CD14-positive monocyte (primary cell): ENCODE results near the gene NUDT17. TPM values are rescaled to one million over a fixed set of nuclear protein-coding genes. Genes with fewer than 3 reads are reported as not detected.

ENCODE experiments used
- DNase-seq, 3 donors: peaks; one replicate each; pipeline ENCODE4 v3.0.0-alpha.2; 2011 to 2022
- H2AFZ ChIP-seq: 2 replicates; pipeline ENCODE4 v1.6.0; 2012; ENCODE audit warnings: mild to moderate bottlenecking, low read depth, low read length, inconsistent platforms; ENCODE audit not compliant: insufficient read depth, poor library complexity, severe bottlenecking
- H3K27ac ChIP-seq, 2 donors: 1 replicate in 1 of 2; 2 replicates in 1 of 2; pipeline ENCODE4 v1.5.1; 2012 to 2013; ENCODE audit warnings: low read length in 2 of 2, control low read depth in 1 of 2, inconsistent platforms in 1 of 2, low read depth in 1 of 2, mild to moderate bottlenecking in 1 of 2
- H3K27me3 ChIP-seq, 2 donors: one replicate each; pipeline versions ENCODE4 v1.6.0 to v1.6.1; 2011 to 2013; ENCODE audit warnings: low read length in 2 of 2; ENCODE audit not compliant: control insufficient read depth in 2 of 2, insufficient read depth in 2 of 2
- H3K36me3 ChIP-seq, 2 donors: replicated peaks in 1 of 2; 1 replicate in 1 of 2; 2 replicates in 1 of 2; pipeline versions ENCODE4 v1.5.1 to v1.6.1; 2012 to 2013; ENCODE audit warnings: low read length in 2 of 2, control low read depth in 1 of 2, inconsistent platforms in 1 of 2, mild to moderate bottlenecking in 1 of 2; ENCODE audit not compliant: insufficient read depth in 2 of 2, control insufficient read depth in 1 of 2
- H3K4me1 ChIP-seq, 2 donors: 1 replicate in 1 of 2; 2 replicates in 1 of 2; pipeline versions ENCODE4 v1.5.1 to v1.6.1; 2012 to 2013; ENCODE audit warnings: low read length in 2 of 2, control low read depth in 1 of 2, inconsistent platforms in 1 of 2, mild to moderate bottlenecking in 1 of 2, moderate library complexity in 1 of 2; ENCODE audit not compliant: insufficient read depth in 2 of 2, control insufficient read depth in 1 of 2
- H3K4me2 ChIP-seq: replicated peaks from 2 replicates; pipeline ENCODE3; 2012; ENCODE audit warnings: low read length, moderate library complexity, mild to moderate bottlenecking; ENCODE audit not compliant: poor library complexity, severe bottlenecking; ENCODE audit errors: extremely low read depth
- H3K4me3 ChIP-seq, 3 experiments: fragments of 200-600 bp in 1 of 3; sonication (generic) in 1 of 3; replicated peaks in 1 of 3; 1 replicate in 2 of 3; 2 replicates in 1 of 3; pipeline ENCODE4 v1.5.1; 2011 to 2013; ENCODE audit warnings: low read length in 3 of 3, mild to moderate bottlenecking in 3 of 3, control low read depth in 2 of 3, low read depth in 2 of 3, inconsistent platforms in 1 of 3, moderate library complexity in 1 of 3
- H3K79me2 ChIP-seq: 2 replicates; pipeline ENCODE4 v1.6.0; 2012; ENCODE audit warnings: mild to moderate bottlenecking, control low read depth, inconsistent platforms, low read length, moderate library complexity; ENCODE audit not compliant: insufficient read depth
- H3K9ac ChIP-seq: 2 replicates; pipeline ENCODE4 v1.6.0; 2017; ENCODE audit warnings: low read length, mild to moderate bottlenecking; ENCODE audit not compliant: insufficient read depth, poor library complexity, severe bottlenecking
- H3K9me3 ChIP-seq, 2 donors: replicated peaks in 1 of 2; 1 replicate in 1 of 2; 2 replicates in 1 of 2; pipeline versions ENCODE4 v1.5.1 to v1.6.1; 2012 to 2013; ENCODE audit warnings: low read length in 2 of 2, control low read depth in 1 of 2; ENCODE audit not compliant: control insufficient read depth in 1 of 2, insufficient read depth in 1 of 2
- H4K20me1 ChIP-seq: 2 replicates; pipeline ENCODE4 v1.6.0; 2012; ENCODE audit warnings: mild to moderate bottlenecking, low read length, control low read depth, moderate library complexity; ENCODE audit not compliant: insufficient read depth
- H3K27ac Mint-ChIP-seq, 7 donors: one replicate each; pipeline ENCODE4 v1.8.0; 2020; ENCODE audit warnings: mild to moderate bottlenecking in 7 of 7, mixed read lengths in 7 of 7, moderate library complexity in 6 of 7, inconsistent platforms in 2 of 7
- H3K27me3 Mint-ChIP-seq, 3 donors: one replicate each; pipeline ENCODE4 v1.8.0; 2021 to 2022; ENCODE audit warnings: low read depth in 3 of 3, mild to moderate bottlenecking in 3 of 3, mixed read lengths in 3 of 3, moderate library complexity in 3 of 3, inconsistent platforms in 1 of 3
- H3K36me3 Mint-ChIP-seq, 2 donors: one replicate each; pipeline ENCODE4 v1.8.0; 2020; ENCODE audit warnings: mixed read lengths in 2 of 2, inconsistent platforms in 1 of 2, mild to moderate bottlenecking in 1 of 2
- H3K4me1 Mint-ChIP-seq: one replicate; pipeline ENCODE4 v1.8.0; 2020; ENCODE audit warnings: mild to moderate bottlenecking, mixed read lengths
- H3K4me3 Mint-ChIP-seq, 2 donors: one replicate each; pipeline ENCODE4 v1.8.0; 2020; ENCODE audit warnings: mild to moderate bottlenecking in 2 of 2, mixed read lengths in 2 of 2, moderate library complexity in 1 of 2
- H3K9me3 Mint-ChIP-seq, 7 donors: one replicate each; pipeline ENCODE4 v1.8.0; 2020 to 2022; ENCODE audit warnings: mixed read lengths in 7 of 7, mild to moderate bottlenecking in 6 of 7, moderate library complexity in 6 of 7, inconsistent platforms in 2 of 7
- CTCF ChIP-seq: fragments of 200-600 bp; IDR thresholded peaks from one replicate; pipeline ENCODE4 v1.8.0; 2022; ENCODE audit warnings: antibody characterized with exemption, mild to moderate bottlenecking
- WGBS: methylation state at CpG from one replicate; pipeline ENCODE4 v1.1.5; 2013; ENCODE audit warnings: missing lambda C conversion rate; ENCODE audit not compliant: insufficient coverage; 5-methylcytosine and 5-hydroxymethylcytosine counted together
- intact Hi-C, 2 donors: fragments of 100-400 bp; cut with micrococcal nuclease; formaldehyde crosslinking; loops; one replicate each; pipeline versions ENCODE4 v1.15.0 to v1.15.1; 2023
- polyA plus RNA-seq, 3 donors: library from polyadenylated mRNA; depleted of rRNA in 1 of 3; unstranded in 2 of 3; stranded (reverse) in 1 of 3; fragments of 300-500 nt in 2 of 3; fragments of >200 nt in 1 of 3; fragmentation: Illumina TruSeq in 2 of 3; gene quantifications; 1 replicate in 2 of 3; 2 replicates in 1 of 3; pipeline ENCODE4 v1.2.3, GENCODE V29; 2012 to 2021

NUDT17 gene
- polyA plus RNA-seq, 3 donors = 2.1 to 6.4 (median 3.1) TPM

- no peaks in the 10 kb centered on the region for H3K36me3 Mint-ChIP-seq
- Histone ChIP-seq H2AFZ (peak overlapping the region; percentile 93), H3K36me3 (no peaks in the 10 kb centered on the region), H3K27ac (no peak overlapping the region), H3K79me2 (no peaks in the 10 kb centered on the region), H3K27me3 (peaks cover 5 to 14% of the 10 kb centered on the region in 2 donors), H3K4me1 (peaks cover 8 to 18% of the 10 kb centered on the region in 2 donors), H3K9me3 (no peaks in the 10 kb centered on the region), H3K4me3 (peak overlapping the region; percentile 51 to 95 (median 75)), H3K4me2 (peak overlapping the region; percentile 73), H3K9ac (no peak overlapping the region), H4K20me1 (no peaks in the 10 kb centered on the region)
- H3K9me3 Mint-ChIP-seq = peaks cover 0 to 2% (median 0%) of the 10 kb centered on the region in 7 donors
- WGBS = 54% methylated on average over 7 of the region's 11 CpGs
- H3K4me1 Mint-ChIP-seq = peaks cover 16% of the 10 kb centered on the region
- no peak for DNase-seq
- TF ChIP-seq CTCF = no peak
- peak overlapping the region; percentile 89 to 92 for H3K4me3 Mint-ChIP-seq
- intact Hi-C loops = loop anchor here in 1 of 2 donors (5.0 kb wide), 1 partner anchor 39 kb away; the partner anchor contains the start of gene NUDT17
- peaks cover 13 to 24% (median 16%) of the 10 kb centered on the region in 3 donors for H3K27me3 Mint-ChIP-seq
- H3K27ac Mint-ChIP-seq = peak overlapping the region in 2 of 7 donors; percentile 65 to 89
These were observed 41.0 kb downstream of the NUDT17 start for GRCh38 chr1:145886390-145886789.

DNA sequence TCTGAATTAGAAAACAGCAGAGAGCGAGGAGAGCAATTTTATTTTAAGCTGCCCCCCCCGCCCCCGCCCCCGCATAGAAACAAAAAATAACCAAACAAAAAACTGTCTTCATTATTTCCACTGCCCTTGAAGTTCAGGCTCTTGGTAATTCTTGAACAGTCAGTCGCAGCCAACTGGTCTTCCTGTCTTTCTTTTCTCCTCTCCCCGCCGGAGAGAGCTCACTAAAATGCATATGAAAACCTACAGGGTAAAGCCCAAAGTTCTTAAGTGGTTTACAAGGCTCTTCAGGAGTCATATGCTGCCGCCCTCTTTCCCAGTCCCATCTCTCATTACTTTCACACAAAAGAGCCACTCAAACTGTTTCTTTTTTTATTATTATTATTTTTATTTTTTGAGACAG lies 41.4 kb downstream of the NUDT17 start:
- H3K27ac ChIP-seq = no peak overlapping the region
- H3K4me3 ChIP-seq = no peak overlapping the region
- no peak overlapping the region for H3K27ac Mint-ChIP-seq
- DNase-seq = no peak
- H3K79me2 ChIP-seq = no peaks in the 10 kb centered on the region
- H3K9me3 ChIP-seq = no peaks in the 10 kb centered on the region
- H3K9me3 Mint-ChIP-seq = peaks cover 0 to 2% (median 0%) of the 10 kb centered on the region in 7 donors
- no peaks in the 10 kb centered on the region for H3K36me3 ChIP-seq
- H3K9ac ChIP-seq = no peak overlapping the region
- H3K4me3 Mint-ChIP-seq = peak overlapping the region in 1 of 2 donors; percentile 57
- H3K27me3 Mint-ChIP-seq = peaks cover 13 to 24% (median 16%) of the 10 kb centered on the region in 3 donors
- intact Hi-C loops = loop anchor here in 1 of 2 donors (5.0 kb wide), 1 partner anchor 40 kb away; the partner anchor contains the start of gene NUDT17
- no peaks in the 10 kb centered on the region for H4K20me1 ChIP-seq
- WGBS = 100% methylated on average over 1 of the region's 8 CpGs
- no peaks in the 10 kb centered on the region for H3K36me3 Mint-ChIP-seq
- no peak overlapping the region for H3K4me2 ChIP-seq
- H3K27me3 ChIP-seq = peaks cover 5 to 14% of the 10 kb centered on the region in 2 donors
- no peak for TF ChIP-seq CTCF
- H2AFZ ChIP-seq = peak overlapping the region; percentile 93
- H3K4me1 Mint-ChIP-seq = peaks cover 16% of the 10 kb centered on the region
- peaks cover 8 to 18% of the 10 kb centered on the region in 2 donors for H3K4me1 ChIP-seq
